Thyroid gland (tissue), 4 donors: Measurements from ENCODE around the gene ZNF300.

Experiments
- CTCF ChIP-seq, 6 experiments: fragments of 200-600 bp in 3 of 6; fragments of 450-650 bp in 3 of 6; sonication (generic) in 3 of 6; IDR thresholded peaks; one replicate each; pipeline ENCODE4 v1.5.1; 2016 to 2019; ENCODE audit warnings: antibody characterized with exemption in 6 of 6, mild to moderate bottlenecking in 2 of 6, inconsistent platforms in 1 of 6, moderate library complexity in 1 of 6
- POLR2A ChIP-seq, 2 donors: fragments of 450-650 bp; IDR thresholded peaks; one replicate each; pipeline ENCODE4 v1.6.1; 2017; ENCODE audit warnings: antibody characterized with exemption in 2 of 2, mild to moderate bottlenecking in 2 of 2, moderate library complexity in 1 of 2

DNA sequence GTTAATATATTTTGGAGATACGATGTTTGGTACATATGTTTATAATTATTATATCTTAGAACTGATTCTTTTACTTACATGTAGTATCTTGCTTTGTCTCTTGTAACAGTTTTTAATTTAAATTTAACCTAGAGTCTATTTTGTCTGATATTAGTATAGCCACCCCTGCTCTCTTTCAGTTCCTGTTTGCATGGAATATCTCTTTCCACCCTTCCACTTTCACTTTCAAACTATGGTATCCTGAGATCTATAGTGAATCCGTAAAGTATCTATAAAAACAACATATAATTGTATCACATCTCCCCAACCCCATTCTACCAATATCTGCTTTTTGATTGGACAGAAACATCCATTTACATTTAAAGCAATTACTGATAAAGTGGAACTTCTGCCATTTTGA lies 51.2 kb downstream of the ZNF300 start:
- TF ChIP-seq POLR2A (IDR thresholded peaks at IDR 0.05) (no peak), CTCF (IDR thresholded peaks at IDR 0.05) (no peak)
